Testis (tissue), 2 donors: ENCODE measurements around the gene MAP3K1.

Experiments used
- CTCF ChIP-seq, 3 experiments: fragments of 450-650 bp in 2 of 3; fragments of 200-600 bp in 1 of 3; sonication (generic) in 1 of 3; IDR thresholded peaks; one replicate each; pipeline ENCODE4 v1.5.1; 2016 to 2019; ENCODE audit warnings: antibody characterized with exemption in 3 of 3, mild to moderate bottlenecking in 2 of 3, moderate library complexity in 1 of 3
- POLR2A ChIP-seq: fragments of 450-650 bp; IDR thresholded peaks from one replicate; pipeline ENCODE4 v1.6.1; 2017; ENCODE audit warnings: antibody characterized with exemption, mild to moderate bottlenecking, moderate library complexity

- TF ChIP-seq CTCF (IDR thresholded peaks at IDR 0.05) (no peak), POLR2A (no peak)
Observed at GRCh38 chr5:56909294-56910209, 94.2 kb downstream of the MAP3K1 start, which contains the start of gene SETD9.
